ENCODE measurements around the gene HOMER2. TPM values are rescaled to one million over a fixed set of nuclear protein-coding genes. Genes with fewer than 3 reads are reported as not detected.

Gene HOMER2
- total RNA-seq, 1 donor from 2014 or later = 23.4 TPM

DNA sequence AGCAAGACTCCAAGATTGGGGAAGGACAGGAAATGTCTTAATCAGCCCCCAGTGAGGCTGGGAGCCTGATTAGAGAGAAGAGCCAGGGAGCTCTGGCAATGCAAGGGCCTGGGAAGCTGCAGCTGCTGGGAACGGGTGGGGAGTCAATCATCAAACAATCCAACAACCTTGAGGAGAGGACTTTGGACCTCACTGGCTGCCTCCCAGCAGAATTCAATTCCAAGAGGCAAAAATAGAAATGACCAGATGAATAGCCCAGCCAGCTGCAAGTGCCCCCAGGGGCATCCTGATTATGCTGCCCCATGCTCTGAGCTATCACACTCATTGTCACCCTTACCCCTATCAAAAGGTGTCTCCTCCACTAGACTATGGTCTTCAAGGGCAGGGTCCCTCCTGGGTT is 6.1 kb upstream of the HOMER2 start:
- Mint-ChIP-seq H3K27ac (no peak overlapping the region), H3K4me1 (ENCODE audit: unreplicated experiment) (no peaks in the 10 kb centered on the region), H3K4me3 (no peak overlapping the region), H3K36me3 (no peaks in the 10 kb centered on the region), H3K27me3 (no peaks in the 10 kb centered on the region), H3K9me3 (no peaks in the 10 kb centered on the region)
- TF ChIP-seq, protein P1, sequence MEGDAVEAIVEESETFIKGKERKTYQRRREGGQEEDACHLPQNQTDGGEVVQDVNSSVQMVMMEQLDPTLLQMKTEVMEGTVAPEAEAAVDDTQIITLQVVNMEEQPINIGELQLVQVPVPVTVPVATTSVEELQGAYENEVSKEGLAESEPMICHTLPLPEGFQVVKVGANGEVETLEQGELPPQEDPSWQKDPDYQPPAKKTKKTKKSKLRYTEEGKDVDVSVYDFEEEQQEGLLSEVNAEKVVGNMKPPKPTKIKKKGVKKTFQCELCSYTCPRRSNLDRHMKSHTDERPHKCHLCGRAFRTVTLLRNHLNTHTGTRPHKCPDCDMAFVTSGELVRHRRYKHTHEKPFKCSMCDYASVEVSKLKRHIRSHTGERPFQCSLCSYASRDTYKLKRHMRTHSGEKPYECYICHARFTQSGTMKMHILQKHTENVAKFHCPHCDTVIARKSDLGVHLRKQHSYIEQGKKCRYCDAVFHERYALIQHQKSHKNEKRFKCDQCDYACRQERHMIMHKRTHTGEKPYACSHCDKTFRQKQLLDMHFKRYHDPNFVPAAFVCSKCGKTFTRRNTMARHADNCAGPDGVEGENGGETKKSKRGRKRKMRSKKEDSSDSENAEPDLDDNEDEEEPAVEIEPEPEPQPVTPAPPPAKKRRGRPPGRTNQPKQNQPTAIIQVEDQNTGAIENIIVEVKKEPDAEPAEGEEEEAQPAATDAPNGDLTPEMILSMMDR (conservative IDR thresholded peaks at IDR 0.05) = no peak
- no peak for DNase-seq (ENCODE audit: extremely low spot score, unreplicated experiment)

DNA sequence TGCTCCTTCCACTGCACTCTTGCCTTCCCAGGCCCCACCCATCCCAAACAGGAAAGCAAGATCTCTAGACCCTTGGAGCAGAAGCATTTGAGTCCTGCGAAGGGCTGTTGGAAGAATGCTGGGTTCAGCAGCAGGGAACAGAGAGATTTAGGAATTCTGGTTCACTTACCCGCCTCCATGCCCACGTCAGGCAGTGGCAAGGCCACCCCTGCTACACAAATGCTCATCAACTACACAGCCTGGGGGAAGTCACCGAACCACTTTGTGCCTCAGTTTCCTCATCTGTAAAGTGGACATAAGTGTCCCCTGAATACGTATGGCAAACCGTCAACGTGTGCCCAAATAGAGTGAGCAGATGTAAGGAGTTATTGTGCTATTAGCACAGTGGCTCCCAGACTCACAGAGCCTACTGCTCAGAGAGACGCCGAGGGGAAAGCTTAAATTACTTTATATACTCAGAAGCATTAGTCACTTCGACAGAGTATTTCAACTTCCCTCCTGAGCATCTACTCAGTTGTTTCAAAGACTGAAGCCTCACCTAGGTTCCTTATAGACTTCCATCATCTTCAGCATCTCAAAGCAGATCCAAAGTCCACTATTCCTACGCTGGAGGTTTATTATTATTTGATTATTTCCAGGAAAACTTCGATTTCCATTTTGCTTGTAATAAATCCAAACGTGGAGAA is 905 bp downstream of the HOMER2 start:
- Mint-ChIP-seq H3K27ac (peak overlapping the region; percentile 80), H3K27me3 (no peaks in the 10 kb centered on the region), H3K36me3 (no peaks in the 10 kb centered on the region), H3K4me3 (no peak overlapping the region), H3K4me1 (ENCODE audit: unreplicated experiment) (no peaks in the 10 kb centered on the region), H3K9me3 (no peaks in the 10 kb centered on the region)
- no peak for DNase-seq (ENCODE audit: extremely low spot score, unreplicated experiment)
- TF ChIP-seq, protein P1 (conservative IDR thresholded peaks at IDR 0.05) = no peak

DNA sequence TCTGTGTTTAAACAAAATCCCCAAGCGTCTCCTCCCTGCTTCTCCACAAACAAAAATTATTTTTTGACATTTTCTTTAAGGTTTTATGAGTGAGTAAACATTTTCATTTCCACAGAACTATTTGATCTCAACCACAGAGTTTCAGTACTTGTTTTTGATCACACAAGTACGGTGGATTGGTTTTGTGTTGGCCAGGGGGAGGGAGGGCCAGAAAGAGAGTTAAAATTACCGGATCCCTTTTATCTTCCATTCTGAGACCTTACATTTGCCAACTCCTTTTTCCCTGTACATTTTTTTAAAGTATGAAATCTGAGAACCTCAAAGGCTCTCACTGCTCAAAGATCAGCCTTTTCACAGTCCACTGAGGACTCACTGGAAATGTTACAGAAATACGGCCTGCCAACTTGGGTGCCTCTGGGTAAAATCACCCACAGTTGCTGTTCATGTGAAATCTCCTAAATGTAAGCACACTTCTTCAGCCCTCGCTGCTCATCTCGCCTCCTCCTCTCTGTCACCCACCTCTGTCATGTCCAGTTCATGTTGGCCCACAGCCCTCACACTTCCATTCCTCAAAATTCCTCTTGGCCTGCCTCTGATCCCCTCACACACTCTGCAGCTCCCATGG is 1.7 kb downstream of the HOMER2 start:
- Mint-ChIP-seq H3K4me1 (ENCODE audit: unreplicated experiment) (no peaks in the 10 kb centered on the region), H3K27ac (no peak overlapping the region), H3K27me3 (no peaks in the 10 kb centered on the region), H3K36me3 (no peaks in the 10 kb centered on the region), H3K9me3 (no peaks in the 10 kb centered on the region), H3K4me3 (no peak overlapping the region)
- DNase-seq (ENCODE audit: extremely low spot score, unreplicated experiment) = no peak
- TF ChIP-seq, protein P1 (conservative IDR thresholded peaks at IDR 0.05) = no peak

DNA sequence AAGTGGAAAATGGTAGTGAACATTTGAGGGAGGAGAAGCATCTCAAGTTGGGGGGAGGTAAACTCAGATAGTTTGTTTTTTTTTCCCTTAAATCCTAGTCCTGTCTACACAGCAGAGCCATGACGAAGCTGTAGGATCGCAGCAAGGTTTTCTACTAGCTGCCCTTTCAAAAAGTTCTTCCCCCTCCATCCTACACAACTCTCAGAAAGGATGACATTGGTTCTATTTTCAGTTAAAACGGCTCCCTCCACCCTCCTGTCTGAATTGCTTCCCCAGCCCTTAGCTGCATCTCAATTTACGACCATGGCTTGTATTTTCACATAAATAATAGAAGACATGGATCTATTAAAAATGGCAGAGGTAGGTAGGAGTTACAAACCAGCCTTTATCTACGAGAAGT is 2.2 kb downstream of the HOMER2 start:
- H3K36me3 Mint-ChIP-seq = no peaks in the 10 kb centered on the region
- no peak for DNase-seq (ENCODE audit: extremely low spot score, unreplicated experiment)
- no peaks in the 10 kb centered on the region for H3K4me1 Mint-ChIP-seq (ENCODE audit: unreplicated experiment)
- TF ChIP-seq, protein P1 (conservative IDR thresholded peaks at IDR 0.05) = no peak
- H3K9me3 Mint-ChIP-seq = no peaks in the 10 kb centered on the region
- H3K27me3 Mint-ChIP-seq = no peaks in the 10 kb centered on the region
- H3K4me3 Mint-ChIP-seq = no peak overlapping the region
- H3K27ac Mint-ChIP-seq = no peak overlapping the region

DNA sequence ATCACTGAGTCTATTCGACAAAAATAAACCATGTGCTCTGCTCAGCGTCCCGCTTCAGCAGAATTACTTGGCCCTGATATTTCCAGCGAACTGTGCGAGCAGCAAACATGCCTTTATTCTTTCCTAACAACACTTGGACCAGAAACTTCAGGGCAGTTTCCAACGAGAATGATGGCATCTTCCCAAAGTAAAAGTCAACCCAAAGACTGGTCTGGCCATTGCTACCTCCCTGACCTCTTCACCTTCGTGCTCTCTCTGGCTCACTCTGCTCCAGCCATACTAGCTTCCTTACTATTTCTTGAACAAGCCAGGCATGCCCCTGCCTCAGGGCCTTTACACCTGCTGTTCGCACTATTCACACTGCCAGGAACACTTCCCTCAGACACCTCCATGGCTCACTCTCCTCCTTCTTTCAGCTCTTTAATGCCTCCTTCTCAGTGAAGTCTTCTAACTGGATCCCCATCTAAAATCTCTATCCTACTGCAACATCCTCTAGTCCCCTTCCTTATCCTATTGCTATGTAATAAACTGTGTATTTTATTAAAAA is 6.3 kb downstream of the HOMER2 start:
- DNase-seq (ENCODE audit: extremely low spot score, unreplicated experiment) = no peak
- H3K4me1 Mint-ChIP-seq (ENCODE audit: unreplicated experiment) = no peaks in the 10 kb centered on the region
- no peak overlapping the region for H3K4me3 Mint-ChIP-seq
- TF ChIP-seq, protein P1 (conservative IDR thresholded peaks at IDR 0.05) = no peak
- no peaks in the 10 kb centered on the region for H3K27me3 Mint-ChIP-seq
- H3K36me3 Mint-ChIP-seq = no peaks in the 10 kb centered on the region
- no peaks in the 10 kb centered on the region for H3K9me3 Mint-ChIP-seq
- H3K27ac Mint-ChIP-seq = no peak overlapping the region
